OCI-LY7 (cell line): ENCODE results near the gene TRPM7.

Experiments
- CTCF ChIP-seq: fragments of 200-600 bp; sonication (generic); conservative IDR thresholded peaks from 2 replicates; pipeline ENCODE4 v1.5.1; 2014; ENCODE audit warnings: mild to moderate bottlenecking, antibody characterized with exemption, low read length, moderate library complexity, mixed read lengths
- EZH2phosphoT487 ChIP-seq: fragments of 200-600 bp; sonication (generic); IDR thresholded peaks from 2 replicates; pipeline ENCODE4 v1.6.1; 2018; ENCODE audit warnings: low read depth, borderline replicate concordance, mild to moderate bottlenecking, mixed run types, antibody characterized with exemption, low read length, moderate library complexity, mixed read lengths

GRCh38 chr15:50531766-50532165 is 154.8 kb downstream of the TRPM7 start:
- TF ChIP-seq CTCF, result no peak
- TF ChIP-seq EZH2phosphoT487, result no peak
